ENCODE data around the gene CSNK1G1.

GRCh38 chr15:64245405-64245804 is 110.6 kb downstream of the CSNK1G1 start:
- TF ChIP-seq CTCF (conservative IDR thresholded peaks at IDR 0.05) = no peak
- TF ChIP-seq ZFX (IDR thresholded peaks at IDR 0.05) = no peak
